Measurements from ENCODE around the gene PFDN1. TPM values are rescaled to one million over a fixed set of nuclear protein-coding genes. Genes with fewer than 3 reads are reported as not detected.
"Not testable (repeated sequence)": the region's sequence is repeated elsewhere in the genome, so short reads cannot be mapped to it uniquely, and the experiment has no call there.

Gene PFDN1
- total RNA-seq, 2 experiments from 2014 or later = 49.1 to 50.6 TPM

DNA sequence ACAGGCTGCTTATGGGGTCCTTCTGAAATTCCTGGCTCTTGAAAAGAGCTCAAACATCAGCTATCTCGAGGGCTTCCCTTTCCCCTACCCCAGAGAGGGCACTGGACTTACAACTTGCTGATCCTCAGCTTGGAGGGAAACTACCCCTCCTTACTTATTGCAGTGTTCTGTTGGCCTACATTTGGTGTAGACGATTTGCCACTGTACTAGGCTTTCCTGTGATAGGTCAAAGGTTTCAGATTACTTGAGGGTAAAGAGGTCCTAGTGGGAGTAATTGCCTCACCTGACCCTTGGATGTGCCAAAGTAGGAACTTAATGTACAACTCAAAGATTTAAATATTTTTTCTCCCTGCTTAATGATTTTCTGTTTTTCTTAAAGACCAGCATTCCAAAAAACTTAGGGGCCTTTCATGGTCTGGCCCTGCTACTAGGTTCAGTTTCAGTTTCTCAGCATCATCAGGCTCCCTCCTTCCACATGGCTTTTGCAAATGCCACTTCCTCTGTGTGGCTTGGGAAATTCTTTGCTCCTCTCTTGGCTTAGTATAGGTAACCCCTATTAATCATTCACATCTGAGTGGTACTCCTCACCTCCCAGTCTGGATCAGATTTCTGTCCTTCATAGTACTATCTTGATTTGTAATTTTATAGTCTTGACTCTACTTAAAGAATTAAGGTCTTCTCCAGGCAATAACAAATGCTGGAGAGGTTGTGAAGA lies 95.5 kb downstream of the PFDN1 start:
- no peak for ATAC-seq
- Mint-ChIP-seq H3K9me3 (no peaks in the 10 kb centered on the region), H3K36me3 (ENCODE audit: low read depth) (no peaks in the 10 kb centered on the region), H3K4me3 (no peak overlapping the region), H3K27ac (no peak overlapping the region), H3K4me1 (ENCODE audit: low read depth) (peaks cover 7% of the 10 kb centered on the region), H3K27me3 (no peaks in the 10 kb centered on the region)
- intact Hi-C loops (cut with micrococcal nuclease) = no loop called here
- TF ChIP-seq, protein P1, sequence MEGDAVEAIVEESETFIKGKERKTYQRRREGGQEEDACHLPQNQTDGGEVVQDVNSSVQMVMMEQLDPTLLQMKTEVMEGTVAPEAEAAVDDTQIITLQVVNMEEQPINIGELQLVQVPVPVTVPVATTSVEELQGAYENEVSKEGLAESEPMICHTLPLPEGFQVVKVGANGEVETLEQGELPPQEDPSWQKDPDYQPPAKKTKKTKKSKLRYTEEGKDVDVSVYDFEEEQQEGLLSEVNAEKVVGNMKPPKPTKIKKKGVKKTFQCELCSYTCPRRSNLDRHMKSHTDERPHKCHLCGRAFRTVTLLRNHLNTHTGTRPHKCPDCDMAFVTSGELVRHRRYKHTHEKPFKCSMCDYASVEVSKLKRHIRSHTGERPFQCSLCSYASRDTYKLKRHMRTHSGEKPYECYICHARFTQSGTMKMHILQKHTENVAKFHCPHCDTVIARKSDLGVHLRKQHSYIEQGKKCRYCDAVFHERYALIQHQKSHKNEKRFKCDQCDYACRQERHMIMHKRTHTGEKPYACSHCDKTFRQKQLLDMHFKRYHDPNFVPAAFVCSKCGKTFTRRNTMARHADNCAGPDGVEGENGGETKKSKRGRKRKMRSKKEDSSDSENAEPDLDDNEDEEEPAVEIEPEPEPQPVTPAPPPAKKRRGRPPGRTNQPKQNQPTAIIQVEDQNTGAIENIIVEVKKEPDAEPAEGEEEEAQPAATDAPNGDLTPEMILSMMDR (IDR thresholded peaks at IDR 0.05) = no peak
- no peak for DNase-seq
- ChIA-PET CTCF (interaction anchor here (0.8 to 1.1 kb wide), 2 partner anchors 20 to 32 kb away, joined by 3 read pairs; no protein-coding TSS in a partner anchor), POLR2A (no interaction called here)

DNA sequence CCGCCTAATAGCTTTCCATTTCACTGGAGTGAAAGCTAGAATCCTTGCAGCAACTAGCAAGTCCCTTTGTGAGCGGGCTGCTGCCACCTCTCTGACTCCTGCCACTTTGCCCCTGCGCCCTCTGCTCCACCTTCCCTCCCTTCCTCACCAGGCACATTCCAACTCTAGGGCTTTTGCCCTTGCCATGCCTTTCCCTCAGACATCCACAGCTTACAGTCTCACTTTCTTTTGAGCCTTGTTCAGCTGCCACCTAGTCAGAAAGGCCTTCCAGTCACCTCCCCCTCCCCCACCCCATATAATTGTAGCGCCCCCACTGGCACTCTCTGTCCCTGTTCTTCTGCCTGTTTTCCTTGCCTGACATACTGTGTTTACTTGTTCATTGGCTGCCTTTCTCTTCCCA lies 96.9 kb downstream of the PFDN1 start:
- no peaks in the 10 kb centered on the region for H3K9me3 Mint-ChIP-seq
- DNase-seq = no peak
- no peaks in the 10 kb centered on the region for H3K27me3 Mint-ChIP-seq
- POLR2A ChIA-PET = no interaction called here
- intact Hi-C loops (cut with micrococcal nuclease) = no loop called here
- H3K4me3 Mint-ChIP-seq = no peak overlapping the region
- CTCF ChIA-PET = interaction anchor here (0.8 to 1.4 kb wide), 6 partner anchors 9 to 61 kb away, joined by 3 to 5 read pairs (median 3); no protein-coding TSS in a partner anchor
- no peaks in the 10 kb centered on the region for H3K36me3 Mint-ChIP-seq (ENCODE audit: low read depth)
- H3K27ac Mint-ChIP-seq = no peak overlapping the region
- TF ChIP-seq, protein P1 (IDR thresholded peaks at IDR 0.05) = no peak
- peaks cover 7% of the 10 kb centered on the region for H3K4me1 Mint-ChIP-seq (ENCODE audit: low read depth)
- no peak for ATAC-seq

DNA sequence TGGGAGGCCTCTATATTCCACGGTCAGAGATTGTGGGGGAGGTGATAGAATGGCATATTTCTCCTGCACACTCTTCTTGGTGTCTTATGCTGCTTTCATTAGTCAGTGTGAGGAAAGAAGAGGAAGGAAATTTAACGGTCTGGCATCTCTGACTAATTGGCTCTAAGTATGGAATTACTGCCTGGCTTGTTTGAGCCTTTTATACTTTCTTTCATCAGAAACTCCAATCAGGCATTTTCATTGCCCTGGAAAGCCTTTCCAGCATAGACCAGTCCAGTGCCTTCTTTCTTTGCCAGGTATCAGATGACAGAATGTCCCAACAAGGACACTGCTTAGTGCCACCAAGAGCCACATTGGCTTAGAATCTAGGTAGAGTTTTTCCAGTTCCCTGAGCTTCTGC lies 97.7 kb downstream of the PFDN1 start:
- Mint-ChIP-seq H3K4me3 (no peak overlapping the region), H3K27ac (no peak overlapping the region), H3K27me3 (no peaks in the 10 kb centered on the region), H3K36me3 (ENCODE audit: low read depth) (no peaks in the 10 kb centered on the region), H3K9me3 (no peaks in the 10 kb centered on the region), H3K4me1 (ENCODE audit: low read depth) (peaks cover 7% of the 10 kb centered on the region)
- ATAC-seq (no peak), DNase-seq (no peak)
- TF ChIP-seq, protein P1 (IDR thresholded peaks at IDR 0.05) = no peak
- intact Hi-C loops (cut with micrococcal nuclease) = no loop called here
- ChIA-PET CTCF (interaction anchor here (0.8 to 1.4 kb wide), 3 partner anchors 8 to 60 kb away, joined by 3 to 4 read pairs (median 3); no protein-coding TSS in a partner anchor), POLR2A (no interaction called here)

DNA sequence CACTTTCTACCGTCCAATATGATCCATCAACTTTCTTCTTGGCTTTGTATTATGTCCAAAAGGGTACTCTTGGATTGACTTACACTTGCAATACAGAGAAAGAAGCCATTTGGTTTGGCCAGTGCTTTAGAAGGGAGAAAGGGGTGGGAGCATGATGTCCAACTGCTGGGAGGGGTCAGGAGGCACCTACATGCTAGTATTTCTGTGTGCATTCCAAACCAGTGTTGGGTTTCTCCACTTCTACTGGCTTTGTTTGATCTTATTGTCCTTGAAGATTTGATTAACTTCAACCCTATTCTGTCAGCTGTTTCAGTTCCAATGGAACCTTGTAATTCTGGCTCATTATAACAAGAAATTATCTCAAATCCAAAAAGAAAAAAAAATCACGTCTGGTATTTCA lies 100.3 kb downstream of the PFDN1 start:
- Mint-ChIP-seq H3K4me3 (no peak overlapping the region), H3K27me3 (no peaks in the 10 kb centered on the region), H3K36me3 (ENCODE audit: low read depth) (peaks cover 4% of the 10 kb centered on the region), H3K4me1 (ENCODE audit: low read depth) (peaks cover 5% of the 10 kb centered on the region), H3K27ac (no peak overlapping the region), H3K9me3 (no peaks in the 10 kb centered on the region)
- TF ChIP-seq, protein P1 (IDR thresholded peaks at IDR 0.05) = no peak
- no peak for DNase-seq
- POLR2A ChIA-PET = no interaction called here
- CTCF ChIA-PET = no interaction called here
- ATAC-seq = no peak
- intact Hi-C loops (cut with micrococcal nuclease) = no loop called here

DNA sequence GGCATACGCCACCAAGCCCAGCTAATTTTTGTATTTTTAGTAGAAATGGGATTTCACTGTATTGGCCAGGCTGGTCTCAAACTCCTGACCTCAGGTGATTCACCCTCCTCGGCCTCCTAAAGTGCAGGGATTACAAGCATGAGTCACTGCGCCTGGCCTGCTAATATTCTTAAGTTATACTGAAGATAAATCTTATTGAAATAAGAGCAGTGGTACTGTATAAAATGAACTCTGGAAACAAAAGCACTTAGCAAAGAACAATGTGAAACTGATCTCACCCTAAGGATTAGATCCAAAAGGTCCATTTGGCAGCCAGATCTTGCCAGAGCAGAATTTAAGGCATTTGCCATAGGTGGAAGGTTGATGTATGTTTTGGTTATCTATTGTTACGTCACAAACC lies 100.8 kb downstream of the PFDN1 start:
- Mint-ChIP-seq H3K4me3 (no peak overlapping the region), H3K36me3 (ENCODE audit: low read depth) (peaks cover 4% of the 10 kb centered on the region), H3K27ac (no peak overlapping the region), H3K9me3 (no peaks in the 10 kb centered on the region), H3K4me1 (ENCODE audit: low read depth) (no peaks in the 10 kb centered on the region), H3K27me3 (no peaks in the 10 kb centered on the region)
- DNase-seq (no peak), ATAC-seq (no peak)
- POLR2A ChIA-PET = no interaction called here
- TF ChIP-seq, protein P1 (IDR thresholded peaks at IDR 0.05) = no peak
- intact Hi-C loops (cut with micrococcal nuclease) = no loop called here
- CTCF ChIA-PET = interaction anchor here (0.7 kb wide), 1 partner anchor 81 kb away, joined by 3 read pairs; no protein-coding TSS in a partner anchor

- POLR2A ChIA-PET; CTCF ChIA-PET; H3K4me1 Mint-ChIP-seq (ENCODE audit: low read depth); intact Hi-C loops (cut with micrococcal nuclease); H3K9me3 Mint-ChIP-seq; H3K27me3 Mint-ChIP-seq; DNase-seq; H3K36me3 Mint-ChIP-seq (ENCODE audit: low read depth); H3K4me3 Mint-ChIP-seq; H3K27ac Mint-ChIP-seq; ATAC-seq: not testable (repeated sequence)
Observed at GRCh38 chr5:140198915-140199314, 104.0 kb downstream of the PFDN1 start.

Data from activated CD8-positive, alpha-beta T cell treated with anti-CD3 and anti-CD28 coated beads for 36 hours (primary cell).